GM20431 (cell line): ENCODE results near the gene CHURC1.

Source experiments
- in situ Hi-C: fragments of 300-500 bp; cut with MseI, MboI; formaldehyde crosslinking; loops from one replicate; pipeline ENCODE4 v1.15.0; 2020; ENCODE audit warnings: low sequenced_read_pairs; ENCODE audit not compliant: unreplicated experiment

CHURC1 gene

DNA sequence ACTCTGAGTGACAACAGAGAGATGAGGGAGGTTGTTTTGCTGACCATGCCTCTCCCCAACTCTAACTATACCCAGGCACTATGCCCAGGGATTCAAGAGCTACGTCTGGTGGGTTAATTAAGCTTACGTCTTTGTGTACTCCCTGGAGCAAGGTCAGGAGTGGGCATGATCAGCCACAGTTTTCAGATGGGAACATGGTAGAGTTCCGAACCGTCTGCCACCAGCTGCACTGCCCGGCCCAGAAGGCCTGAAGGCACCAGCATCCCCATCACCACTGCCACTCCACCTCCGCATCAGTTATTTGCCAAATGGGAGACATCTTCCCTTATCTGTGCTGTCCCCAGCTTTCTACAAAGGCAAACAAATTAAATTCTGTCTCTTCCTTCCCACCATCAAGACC is 39.4 kb downstream of the CHURC1 start:
- in situ Hi-C loops = no loop called here

- in situ Hi-C loops = no loop called here
Observed at GRCh38 chr14:64954491-64955240, 40.4 kb downstream of the CHURC1 start.

GRCh38 chr14:64955297-64955696 is 41.0 kb downstream of the CHURC1 start:
- in situ Hi-C loops = no loop called here

- in situ Hi-C loops = no loop called here
Observed at GRCh38 chr14:64956697-64957406, 42.6 kb downstream of the CHURC1 start.

- in situ Hi-C loops = no loop called here
Observed at GRCh38 chr14:64958201-64958600, 43.9 kb downstream of the CHURC1 start.

DNA sequence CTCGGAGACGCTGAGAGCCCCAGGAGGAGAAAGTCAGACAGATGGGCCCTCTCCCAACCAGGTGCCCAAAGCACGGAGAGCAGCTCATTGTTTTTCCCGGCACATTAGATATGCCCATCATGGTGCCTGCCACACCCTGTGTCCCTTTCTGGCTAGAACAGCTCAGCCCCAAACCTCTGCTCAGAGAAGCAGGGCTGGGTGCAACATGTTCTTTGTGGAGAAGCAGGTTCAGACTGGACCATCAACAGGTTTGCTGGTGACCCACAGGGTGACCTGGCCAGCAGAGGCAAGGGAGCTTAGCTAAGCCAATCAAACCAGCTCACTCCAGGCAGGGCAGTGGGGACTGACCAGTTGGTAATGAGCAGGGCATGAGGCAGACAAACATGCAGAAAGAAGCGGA is 44.5 kb downstream of the CHURC1 start:
- in situ Hi-C loops = no loop called here

GRCh38 chr14:64960762-64961276 is 46.6 kb downstream of the CHURC1 start:
- in situ Hi-C loops = no loop called here

- in situ Hi-C loops = no loop called here
Observed at GRCh38 chr14:64963611-64964010, 49.4 kb downstream of the CHURC1 start.

DNA sequence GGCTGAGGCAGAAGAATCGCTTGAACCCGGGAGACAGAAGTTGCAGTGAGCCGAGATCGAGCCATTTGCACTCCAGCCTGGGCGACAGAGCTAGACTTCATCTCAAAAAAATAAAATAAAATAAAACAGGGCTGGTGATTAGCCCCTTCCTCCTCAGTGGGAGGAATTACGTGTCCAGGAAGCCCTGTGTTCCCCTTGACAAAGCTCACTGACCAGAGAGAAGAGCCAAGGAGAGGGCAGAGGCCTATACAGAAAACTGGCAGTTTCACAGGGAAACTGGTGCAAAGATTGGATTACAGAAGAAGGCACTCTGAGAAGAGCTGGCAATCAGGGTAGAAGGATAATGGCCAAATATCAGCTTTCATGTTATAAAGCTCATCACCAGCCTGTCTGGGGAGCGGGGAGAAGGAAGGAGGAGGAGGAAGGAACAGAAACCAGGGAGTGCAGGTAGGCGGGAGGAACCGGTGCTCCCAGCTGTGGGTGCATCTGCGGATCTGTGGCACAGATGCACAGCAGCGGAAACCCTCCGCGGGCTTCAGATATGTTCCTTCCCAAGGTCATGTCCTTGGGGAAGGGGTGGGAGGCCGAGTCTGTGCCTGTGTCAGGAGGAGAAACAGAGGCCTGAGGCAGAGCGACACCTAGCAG is 51.2 kb downstream of the CHURC1 start:
- in situ Hi-C loops = no loop called here

DNA sequence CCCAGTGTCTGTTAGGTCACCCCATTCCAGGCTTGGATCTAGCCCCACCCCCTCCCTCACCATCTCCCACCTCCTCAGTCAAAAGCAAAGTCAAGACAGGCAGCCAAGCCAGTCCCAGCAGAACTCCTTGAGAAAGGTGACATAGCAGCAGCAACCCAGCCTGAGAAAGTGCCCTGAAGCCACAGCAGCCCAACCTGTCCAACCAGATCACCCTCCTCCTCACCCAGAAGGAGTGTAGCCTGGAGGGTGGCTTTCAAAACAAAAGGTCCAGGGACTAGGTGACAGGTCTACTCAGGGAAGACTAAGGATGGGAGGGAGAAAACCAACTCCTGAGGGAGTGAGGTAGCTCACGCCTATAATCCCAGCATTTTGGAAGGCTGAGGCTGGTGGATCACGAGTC is 52.7 kb downstream of the CHURC1 start:
- in situ Hi-C loops = no loop called here

GRCh38 chr14:64968167-64968566 is 53.9 kb downstream of the CHURC1 start:
- in situ Hi-C loops = no loop called here

DNA sequence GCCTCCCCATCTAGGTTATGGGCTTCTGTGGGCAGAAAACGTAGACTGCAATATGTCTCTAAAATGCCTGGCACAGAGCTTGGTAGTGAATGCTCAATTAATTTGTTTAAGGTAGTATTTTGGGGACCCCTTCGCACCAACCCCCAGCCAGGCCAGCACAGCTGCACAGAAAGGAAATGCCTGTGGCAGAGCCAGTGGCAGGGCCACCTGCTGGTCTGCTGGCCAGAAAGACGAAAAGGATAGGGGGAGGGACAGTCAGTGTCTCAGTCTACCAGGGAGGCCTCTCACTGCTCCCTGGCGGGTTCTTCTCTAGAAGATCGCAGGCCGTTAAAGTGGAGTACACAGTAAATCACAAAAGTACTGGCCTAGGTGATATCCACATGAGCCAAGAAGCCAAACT is 54.4 kb downstream of the CHURC1 start:
- in situ Hi-C loops = no loop called here

DNA sequence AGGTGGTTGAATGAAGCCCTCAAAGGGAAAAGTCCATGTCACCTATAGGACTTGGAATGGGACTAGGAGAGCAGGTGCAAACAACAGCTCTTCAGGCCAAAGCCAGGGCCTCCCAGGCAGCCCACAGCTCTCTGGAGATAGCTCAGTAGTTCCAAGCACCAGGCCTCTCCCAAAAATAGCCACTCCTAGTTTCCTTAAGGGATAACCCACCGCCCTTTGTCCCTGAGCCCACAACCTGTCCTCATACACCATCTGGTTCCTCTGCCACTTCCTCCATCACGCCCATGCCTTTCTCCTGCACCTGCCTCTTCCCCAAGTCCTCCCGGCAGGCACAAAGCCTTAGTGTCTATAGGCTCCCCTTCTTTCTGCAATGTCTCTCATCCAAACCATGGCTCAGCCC is 55.8 kb downstream of the CHURC1 start:
- in situ Hi-C loops = no loop called here

GRCh38 chr14:64970776-64971477 is 56.7 kb downstream of the CHURC1 start:
- in situ Hi-C loops = no loop called here

- in situ Hi-C loops = no loop called here
Observed at GRCh38 chr14:64971491-64971942, 57.3 kb downstream of the CHURC1 start.

DNA sequence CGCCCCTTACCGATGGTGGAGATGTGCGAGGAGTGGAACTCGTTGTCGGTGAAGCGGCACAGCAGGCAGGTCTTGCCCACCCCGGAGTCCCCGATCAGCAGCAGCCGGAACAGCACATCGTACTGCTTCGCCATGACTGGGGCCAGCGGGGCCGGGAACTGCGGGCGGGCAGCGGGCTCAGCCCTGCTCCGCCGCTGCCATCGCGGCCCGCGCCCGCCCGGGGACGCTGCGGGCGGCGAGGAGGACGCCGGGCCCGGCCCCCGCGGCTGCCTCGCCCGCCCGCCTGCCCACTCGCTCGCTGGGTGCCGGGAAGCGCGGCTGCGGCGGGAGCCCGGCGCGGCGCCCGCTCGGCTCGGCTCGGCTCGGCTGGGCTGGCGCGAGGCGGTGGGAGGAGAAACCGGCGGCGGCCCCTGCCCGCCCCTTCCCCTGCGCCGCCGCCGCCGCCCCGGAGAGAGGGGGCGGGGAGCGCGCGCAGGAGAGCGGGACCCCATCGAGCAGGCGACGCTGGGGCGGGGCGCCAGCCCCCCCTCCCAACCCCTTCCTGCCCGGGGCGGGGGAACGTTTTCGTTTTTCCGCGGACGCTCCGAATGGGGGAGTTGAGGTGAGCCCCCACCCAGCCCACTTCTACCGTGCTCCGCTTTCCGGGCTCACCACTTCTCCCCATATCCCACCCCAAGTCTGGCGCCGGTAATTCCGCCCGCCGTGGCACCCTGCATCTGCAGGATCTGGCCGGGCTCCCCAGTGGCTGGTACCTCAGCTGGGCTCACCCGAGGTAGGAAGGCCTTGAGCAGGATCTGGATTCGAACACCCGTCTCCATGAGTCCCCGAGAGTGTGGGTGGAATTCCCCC is 57.9 kb downstream of the CHURC1 start, which contains the start of gene RAB15:
TSS of gene RAB15 (minus strand) at position 394 of the 849 bp plus-strand sequence. CDS start at position 134, 260 bp downstream.
- in situ Hi-C loops = no loop called here

GRCh38 chr14:64973026-64973442 is 58.8 kb downstream of the CHURC1 start:
- in situ Hi-C loops = no loop called here

GRCh38 chr14:64973826-64974225 is 59.6 kb downstream of the CHURC1 start:
- in situ Hi-C loops = no loop called here

- in situ Hi-C loops = no loop called here
Observed at GRCh38 chr14:64974563-64974962, 60.3 kb downstream of the CHURC1 start.
